ENCODE measurements around the gene SGPL1. TPM values are rescaled to one million over a fixed set of nuclear protein-coding genes. Genes with fewer than 3 reads are reported as not detected.

The SGPL1 gene
- total RNA-seq, 1 experiment from 2014 or later: 69.4 TPM

GRCh38 chr10:70879207-70879606, 63.5 kb downstream of the SGPL1 start:
- TF ChIP-seq CBX3 (IDR thresholded peaks at IDR 0.05; ENCODE audit: low read depth) (no peak), TCF7L2 (IDR thresholded peaks at IDR 0.05; ENCODE audit: borderline replicate concordance, extremely low read depth, insufficient read depth, insufficient read length) (no peak), POLR2A (IDR thresholded peaks at IDR 0.05; ENCODE audit: borderline replicate concordance, extremely low read depth, insufficient read depth, insufficient read length) (no peak), ZNF274 (IDR thresholded peaks at IDR 0.05; ENCODE audit: low read depth, low read length) (no peak), MAX (IDR thresholded peaks at IDR 0.05) (no peak), ZBTB33 (IDR thresholded peaks at IDR 0.05; ENCODE audit: extremely low read depth, insufficient replicate concordance, low read length) (no peak), EZH2phosphoT487 (IDR thresholded peaks at IDR 0.05; ENCODE audit: borderline replicate concordance) (no peak), SRF (IDR thresholded peaks at IDR 0.05; ENCODE audit: low read depth) (no peak), JUND (IDR thresholded peaks at IDR 0.05) (no peak), FOSL1 (IDR thresholded peaks at IDR 0.05; ENCODE audit: low read depth) (no peak), SIN3A (IDR thresholded peaks at IDR 0.05; ENCODE audit: low read depth) (no peak), RAD21 (IDR thresholded peaks at IDR 0.05; ENCODE audit: low read depth) (no peak), ZFX (IDR thresholded peaks at IDR 0.05) (no peak), SP1 (IDR thresholded peaks at IDR 0.05; ENCODE audit: low read depth) (no peak), CTCF (IDR thresholded peaks at IDR 0.05 in 2 of 3, conservative IDR thresholded peaks at IDR 0.05 in 1 of 3; ENCODE audit: borderline replicate concordance in 1 of 3, insufficient read depth in 1 of 3, low read depth in 2 of 3, low read length in 2 of 3) (no peak), POLR2AphosphoS5 (IDR thresholded peaks at IDR 0.05; ENCODE audit: low read depth, low read length) (no peak), EZH2 (IDR thresholded peaks at IDR 0.05) (no peak), EGR1 (IDR thresholded peaks at IDR 0.05; ENCODE audit: low read depth) (no peak), REST (IDR thresholded peaks at IDR 0.05; ENCODE audit: low read depth) (no peak)
- POLR2A ChIA-PET: no interaction called here
- no peaks in the 10 kb centered on the region for H3K4me1 ChIP-seq (ENCODE audit: control insufficient read depth in 1 of 2, insufficient read depth in 2 of 2, low read length in 2 of 2)
- no peaks in the 10 kb centered on the region for H3K79me2 ChIP-seq (ENCODE audit: insufficient read depth, low read length)
- no peak overlapping the region for H3K4me2 ChIP-seq (ENCODE audit: low read length)
- H3K9me2 ChIP-seq (ENCODE audit: insufficient read depth): no peaks in the 10 kb centered on the region
- no peak overlapping the region for H3K4me3 ChIP-seq (replicated peaks in 1 of 2; ENCODE audit: low read depth in 1 of 2, low read length in 2 of 2)
- BruUV-seq (replicated peaks): no TSS peak
- no peak overlapping the region for H3K27ac ChIP-seq (ENCODE audit: low read depth, low read length)
- H3K27me3 ChIP-seq (ENCODE audit: insufficient read depth, low read length): no peaks in the 10 kb centered on the region
- H3K9me3 ChIP-seq (ENCODE audit: control insufficient read depth in 1 of 2, insufficient read depth in 1 of 2, low read depth in 1 of 2, low read length in 2 of 2): no peaks in the 10 kb centered on the region
- no peak overlapping the region for H3K9ac ChIP-seq (ENCODE audit: low read length)
- intact Hi-C loops (cut with micrococcal nuclease): no loop called here
- ATAC-seq: no peak
- RAD21 ChIA-PET (ENCODE audit: low non-redundant PET in 1 of 2, low total read pairs in 2 of 2, uncharacterized antibody in 2 of 2, unreplicated experiment in 2 of 2): no interaction called here
- no peak for DNase-seq (ENCODE audit: low read depth, low spot score)
- H2AFZ ChIP-seq (ENCODE audit: low read depth, low read length, poor library complexity, severe bottlenecking): no peak overlapping the region
- peaks cover 11 to 14% of the 10 kb centered on the region in 2 experiments; a peak in 2 of 4 replicates for H3K36me3 ChIP-seq (ENCODE audit: control insufficient read depth in 1 of 2, insufficient read depth in 2 of 2, low read length in 2 of 2)
- CTCF ChIA-PET: no interaction called here
- no peaks in the 10 kb centered on the region for H4K20me1 ChIP-seq (ENCODE audit: insufficient read depth)

All from HCT116 (cell line).